GM12874 (cell line): Measurements from ENCODE around the gene PRRT2.

Experiments used
- CTCF ChIP-seq: IDR thresholded peaks from 2 replicates; pipeline ENCODE4 v1.5.1; 2011; ENCODE audit warnings: low read depth, mild to moderate bottlenecking, control low read depth, low read length, moderate library complexity; ENCODE audit not compliant: insufficient read depth

PRRT2 gene

DNA sequence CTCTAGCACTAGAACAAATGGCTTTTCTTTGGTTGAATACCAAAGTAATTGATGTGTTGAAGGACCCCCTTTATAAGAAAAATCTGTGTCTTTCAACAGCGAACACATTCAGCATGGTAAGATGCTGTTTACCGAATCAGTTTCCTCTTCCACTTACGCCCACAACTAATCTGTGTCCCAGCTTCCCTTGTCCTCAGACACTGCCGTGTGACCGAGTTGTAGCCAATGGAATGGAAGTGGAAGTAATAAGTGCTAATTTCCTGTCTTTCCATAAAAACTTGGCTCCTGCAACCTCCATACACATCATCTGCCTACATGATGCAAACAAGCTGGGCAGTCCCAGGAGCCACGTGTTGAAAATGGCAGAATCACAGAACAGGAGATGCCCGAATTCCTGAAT lies 40.7 kb downstream of the PRRT2 start:
- no peak for TF ChIP-seq CTCF

DNA sequence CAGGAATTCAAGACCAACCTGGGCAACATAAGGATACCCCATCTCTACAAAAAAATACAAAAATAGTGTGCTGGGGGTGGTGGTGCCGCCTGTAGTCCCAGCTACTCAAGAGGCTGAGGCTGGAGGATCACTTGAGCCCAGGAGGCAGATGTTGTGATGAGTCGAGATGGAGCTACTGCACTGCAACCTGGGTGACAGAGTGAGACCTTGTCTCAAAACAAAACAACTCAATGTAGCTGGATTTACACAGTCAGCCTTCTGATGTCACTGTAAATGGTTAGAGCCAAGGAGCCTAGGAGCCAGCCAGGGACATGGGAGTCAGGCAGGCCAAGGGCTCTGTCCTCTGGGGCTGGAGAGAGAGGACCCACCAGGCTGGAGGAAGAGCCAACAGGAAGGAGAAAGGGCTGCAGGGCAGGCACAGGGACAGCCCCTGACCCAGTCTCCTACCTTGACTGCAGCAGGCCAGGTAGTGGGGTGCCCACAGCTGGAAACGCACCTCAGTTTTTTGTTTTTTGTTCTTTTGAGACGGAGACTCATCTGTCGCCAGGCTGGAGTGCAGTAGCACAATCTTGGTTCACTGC lies 42.6 kb downstream of the PRRT2 start:
- TF ChIP-seq CTCF, result no peak

DNA sequence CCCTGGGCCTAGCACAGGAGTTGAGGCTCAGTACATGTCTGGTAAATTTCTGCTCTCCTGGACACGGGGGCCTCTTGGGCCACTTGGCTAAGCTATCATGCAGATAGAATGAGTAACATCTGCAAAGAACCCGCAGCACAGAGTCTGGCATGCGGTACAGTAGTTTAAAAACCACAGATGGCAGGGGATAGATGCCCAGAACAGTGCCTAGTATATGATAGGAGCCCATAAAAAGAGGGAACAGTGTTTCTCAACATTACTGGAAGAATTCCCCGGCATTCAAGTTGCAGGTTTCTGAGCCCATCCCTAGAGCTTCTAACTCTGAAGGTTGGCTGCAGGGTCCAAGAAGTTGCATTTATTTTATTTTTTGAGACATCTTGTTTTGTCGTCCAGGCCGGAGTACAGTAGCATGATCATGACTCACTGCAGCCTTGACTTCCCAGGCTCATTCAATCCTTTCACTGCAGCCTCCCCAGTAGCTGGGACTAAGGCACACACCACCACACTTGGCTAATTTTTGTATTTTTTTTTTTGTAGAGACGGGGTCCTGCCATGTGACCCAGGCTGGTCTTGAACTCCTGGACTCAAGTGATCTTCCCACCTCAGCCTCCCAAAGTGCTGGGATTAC lies 45.3 kb downstream of the PRRT2 start:
- TF ChIP-seq CTCF, result no peak

GRCh38 chr16:29858149-29858849 lies 46.3 kb downstream of the PRRT2 start:
- TF ChIP-seq CTCF, result no peak

GRCh38 chr16:29858974-29859373 lies 47.0 kb downstream of the PRRT2 start:
- no peak for TF ChIP-seq CTCF

- no peak for TF ChIP-seq CTCF
These were observed 48.2 kb downstream of the PRRT2 start for GRCh38 chr16:29860218-29860617.

- TF ChIP-seq CTCF, result 0 out of 2 replicates have a peak, but pooled peaks have one; percentile 3
These were observed 50.4 kb downstream of the PRRT2 start for GRCh38 chr16:29862383-29862883.
